Activated T-helper 1 cell treated with anti-CD3 and anti-CD28 coated beads, Interleukin-2, amount 50 U/mL, for 16 hours (primary cell): ENCODE results near the gene GOLGA6C.
"Not testable (repeated sequence)": the region's sequence is repeated elsewhere in the genome, so short reads cannot be mapped to it uniquely, and the experiment has no call there.

ENCODE experiments used
- DNase-seq, 2 donors: peaks; one replicate each; pipeline ENCODE4 v3.0.0-alpha.2; 2020; ENCODE audit warnings: low read depth in 1 of 2, low spot score in 1 of 2

GOLGA6C gene, protein sequence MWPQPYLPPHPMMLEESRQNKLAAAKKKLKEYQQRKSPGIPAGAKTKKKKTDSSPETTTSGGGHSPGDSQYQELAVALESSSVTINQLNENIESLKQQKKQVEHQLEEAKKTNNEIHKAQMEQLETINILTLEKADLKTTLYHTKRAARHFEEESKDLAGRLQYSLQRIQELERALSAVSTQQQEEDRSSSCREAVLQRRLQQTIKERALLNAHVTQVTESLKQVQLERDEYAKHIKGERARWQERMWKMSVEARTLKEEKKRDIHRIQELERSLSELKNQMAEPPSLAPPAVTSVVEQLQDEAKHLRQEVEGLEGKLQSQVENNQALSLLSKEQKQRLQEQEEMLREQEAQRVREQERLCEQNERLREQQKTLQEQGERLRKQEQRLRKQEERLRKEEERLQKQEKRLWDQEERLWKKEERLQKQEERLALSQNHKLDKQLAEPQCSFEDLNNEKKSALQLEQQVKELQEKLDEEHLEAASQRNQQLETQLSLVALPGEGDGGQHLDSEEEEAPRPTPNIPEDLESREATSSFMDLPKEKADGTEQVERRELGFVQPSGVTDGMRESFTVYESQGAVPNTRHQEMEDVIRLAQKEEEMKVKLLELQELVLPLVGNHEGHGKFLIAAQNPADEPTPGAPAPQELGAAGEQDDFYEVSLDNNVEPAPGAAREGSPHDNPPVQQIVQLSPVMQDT

DNA sequence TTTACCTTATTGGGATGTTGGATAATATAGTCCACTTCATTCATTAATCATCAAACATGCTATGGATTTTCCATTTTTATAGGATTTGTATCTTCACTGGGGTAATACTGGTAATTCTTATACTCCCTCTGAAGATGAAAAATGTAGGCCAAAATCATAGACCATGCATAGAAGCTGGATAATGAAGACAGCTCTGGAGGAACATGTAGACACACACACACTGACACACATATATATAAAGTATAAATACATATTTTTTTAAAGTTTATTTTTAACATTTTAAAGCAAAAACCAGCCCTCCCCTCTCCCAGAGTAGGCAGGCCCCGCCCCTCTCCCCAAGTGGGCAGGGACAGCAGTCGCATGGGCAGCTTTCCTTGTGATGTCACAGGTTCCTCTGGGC lies at the start of gene GOLGA6C:
Gene GOLGA6C (plus strand): TSS at position 301 of the 400 bp plus-strand sequence. CDS start 265 bp downstream, outside the sequence.
- DNase-seq = not testable (repeated sequence)

DNA sequence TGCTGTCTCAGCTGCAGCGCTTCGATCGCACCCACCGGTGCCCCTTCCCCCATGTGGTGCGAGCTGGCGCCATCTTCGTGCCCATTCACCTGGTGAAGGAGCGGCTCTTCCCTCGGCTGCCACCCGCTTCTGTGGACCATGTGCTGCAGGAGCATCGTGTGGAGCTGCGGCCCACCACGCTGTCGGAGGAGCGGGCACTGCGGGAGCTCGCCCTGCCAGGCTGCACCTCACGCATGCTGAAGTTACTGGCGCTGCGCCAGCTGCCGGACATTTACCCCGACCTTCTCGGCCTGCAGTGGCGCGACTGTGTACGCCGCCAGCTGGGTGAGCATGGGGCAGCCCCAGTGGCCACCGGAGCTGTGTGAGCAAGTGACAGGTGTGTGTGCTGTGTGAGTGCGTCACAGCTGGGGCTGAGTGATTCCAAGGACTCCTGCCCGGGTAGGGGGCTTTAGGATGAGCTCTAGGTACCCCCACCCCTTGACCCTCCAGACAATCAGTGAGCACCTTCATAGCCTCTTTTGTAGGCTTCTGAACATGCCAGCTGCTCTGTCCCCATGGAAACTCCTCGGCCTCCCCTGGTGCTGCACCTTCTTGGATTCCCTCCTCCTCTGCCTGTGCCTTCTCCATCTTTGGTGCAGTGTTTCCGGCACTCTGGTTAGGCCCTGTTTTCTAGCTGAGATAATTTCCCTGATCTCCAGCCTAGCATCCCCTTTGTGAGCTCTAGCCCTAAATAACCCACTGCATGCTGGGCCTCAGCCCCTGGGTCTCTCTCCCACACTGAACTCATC lies 49.4 kb upstream of the GOLGA6C start:
- DNase-seq = no peak

DNA sequence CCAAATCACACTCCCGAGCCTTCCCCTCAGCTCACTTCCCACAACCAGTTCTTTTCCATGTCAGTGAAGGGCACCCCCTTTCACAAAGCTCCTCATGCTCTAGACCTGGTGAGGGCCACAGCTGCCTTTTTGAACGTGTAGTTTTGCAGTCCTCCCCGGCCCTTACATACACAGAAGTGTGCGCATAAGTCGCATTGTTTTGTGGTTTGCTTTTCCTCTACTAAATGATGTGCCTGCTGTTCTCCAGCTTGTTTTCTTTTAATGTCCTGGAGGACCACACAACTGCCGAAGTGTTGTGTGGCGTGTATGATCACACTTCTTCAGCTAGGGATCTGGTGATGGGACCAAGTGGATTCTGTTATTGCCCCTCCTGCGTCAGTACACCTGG lies 48.9 kb upstream of the GOLGA6C start:
- DNase-seq = no peak

DNA sequence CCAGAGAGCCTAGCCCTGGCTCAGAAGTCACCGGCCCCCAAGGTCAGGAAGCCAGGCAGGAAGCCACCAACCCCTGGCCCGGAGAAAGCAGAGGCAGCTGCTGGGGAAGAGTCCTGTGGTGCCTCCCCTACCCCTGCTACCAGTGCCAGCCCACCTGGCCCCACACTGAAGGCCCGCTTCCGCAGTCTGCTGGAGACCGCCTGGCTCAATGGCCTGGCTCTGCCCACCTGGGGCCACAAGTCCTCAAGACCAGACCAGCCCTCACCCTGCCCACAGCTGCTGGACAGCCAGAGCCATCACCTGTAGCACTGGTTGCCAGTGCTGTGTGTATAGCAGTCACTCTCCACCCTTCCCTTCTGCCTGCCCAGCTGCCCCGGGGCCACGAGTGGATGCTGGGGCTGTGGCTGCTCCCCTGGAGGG lies 47.3 kb upstream of the GOLGA6C start:
- DNase-seq = no peak

DNA sequence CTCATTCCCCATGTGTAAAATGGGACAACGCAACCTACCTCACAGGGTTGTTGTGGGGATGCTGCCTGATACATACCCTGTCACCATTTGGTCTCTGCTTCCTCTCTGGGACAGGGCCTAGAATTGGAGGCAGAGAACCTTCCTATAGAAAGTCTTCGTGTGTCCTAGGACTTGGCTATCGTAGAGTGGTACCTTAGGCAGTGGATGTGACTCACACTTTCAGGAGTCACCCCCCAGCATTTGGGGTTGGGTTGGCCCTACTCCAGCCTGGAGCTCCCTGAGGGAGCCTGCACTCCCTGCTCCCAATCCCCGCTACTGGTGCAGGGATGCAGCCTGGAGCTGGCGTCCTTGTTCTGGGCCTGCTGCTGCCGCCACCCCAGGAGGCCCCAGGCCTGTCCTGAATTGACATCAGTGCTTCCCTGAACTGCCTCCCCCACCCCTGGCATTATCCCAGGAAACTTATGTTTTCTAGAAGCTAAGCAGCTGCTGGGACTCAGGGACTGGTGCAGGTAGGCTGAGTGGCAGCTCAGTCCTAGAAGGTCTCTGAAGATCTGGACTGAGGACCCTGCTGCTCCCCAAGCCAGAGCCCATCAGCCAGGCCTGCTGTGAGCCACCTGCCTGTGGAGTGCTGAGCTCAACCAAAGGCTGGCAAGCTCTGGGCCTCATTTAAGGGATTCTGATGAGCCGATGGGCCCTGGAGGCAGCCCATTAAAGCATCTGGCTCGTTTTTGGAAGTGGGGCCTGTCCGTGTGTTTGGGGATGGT lies 46.5 kb upstream of the GOLGA6C start:
- no peak for DNase-seq

DNA sequence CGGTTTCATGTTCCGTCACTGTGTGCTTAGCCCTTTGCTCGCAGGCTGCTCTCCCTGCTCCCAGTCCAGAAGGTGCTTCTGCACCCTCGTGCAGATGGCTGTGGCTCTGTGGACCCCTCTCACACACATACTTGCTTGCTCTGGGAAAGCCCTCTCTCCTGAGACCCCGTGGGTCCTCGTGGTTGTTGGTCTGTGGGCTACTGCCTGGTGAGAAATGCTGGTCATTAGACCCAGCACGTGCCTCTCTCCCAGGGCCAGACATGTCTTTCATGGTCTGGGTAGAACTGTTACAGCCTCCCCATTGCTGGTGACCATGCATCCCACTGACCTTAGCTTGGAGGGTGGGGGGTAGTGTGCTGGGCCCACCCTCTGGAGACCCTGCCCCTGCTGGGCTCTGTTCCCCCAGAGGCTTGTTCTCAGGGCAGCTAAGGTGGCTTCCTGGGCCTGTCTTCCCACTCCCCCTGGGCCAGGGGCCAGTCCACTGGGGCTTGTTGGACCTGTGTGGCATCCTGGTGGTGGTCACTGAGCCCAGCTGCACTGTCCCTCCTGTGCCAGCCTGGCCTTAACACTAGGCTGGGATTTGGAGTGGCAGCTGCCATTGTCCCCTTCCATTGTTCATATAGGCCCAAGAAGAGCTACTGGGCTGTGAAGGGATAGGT lies 45.8 kb upstream of the GOLGA6C start:
- DNase-seq = no peak

DNA sequence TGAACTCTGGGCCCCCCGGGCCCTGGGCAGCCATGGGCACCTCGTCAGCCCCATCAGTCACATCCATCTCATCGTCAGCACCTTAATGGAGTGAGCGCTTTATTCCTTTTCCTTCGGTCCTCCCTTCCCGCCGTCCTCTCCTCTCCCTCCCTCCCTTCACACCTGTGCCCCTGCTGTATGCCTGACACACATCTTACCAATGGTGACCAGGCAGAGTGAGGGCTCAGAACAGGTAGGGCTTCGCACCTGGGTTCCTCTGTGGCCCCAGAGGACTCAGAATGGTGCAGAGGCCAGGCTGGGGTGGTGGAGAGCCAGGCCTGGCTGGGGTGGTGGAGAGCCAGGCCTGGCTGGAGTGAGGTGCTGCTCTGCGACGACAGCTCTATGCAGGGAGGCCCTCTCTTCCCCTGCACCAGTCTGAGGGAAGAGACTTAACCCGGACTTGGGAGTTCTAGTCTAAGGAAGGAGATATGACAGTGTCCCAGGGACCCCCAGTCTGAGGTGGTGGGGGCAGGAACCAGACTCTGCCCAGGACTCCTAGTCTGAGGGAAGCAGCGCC lies 44.8 kb upstream of the GOLGA6C start:
- DNase-seq = no peak

DNA sequence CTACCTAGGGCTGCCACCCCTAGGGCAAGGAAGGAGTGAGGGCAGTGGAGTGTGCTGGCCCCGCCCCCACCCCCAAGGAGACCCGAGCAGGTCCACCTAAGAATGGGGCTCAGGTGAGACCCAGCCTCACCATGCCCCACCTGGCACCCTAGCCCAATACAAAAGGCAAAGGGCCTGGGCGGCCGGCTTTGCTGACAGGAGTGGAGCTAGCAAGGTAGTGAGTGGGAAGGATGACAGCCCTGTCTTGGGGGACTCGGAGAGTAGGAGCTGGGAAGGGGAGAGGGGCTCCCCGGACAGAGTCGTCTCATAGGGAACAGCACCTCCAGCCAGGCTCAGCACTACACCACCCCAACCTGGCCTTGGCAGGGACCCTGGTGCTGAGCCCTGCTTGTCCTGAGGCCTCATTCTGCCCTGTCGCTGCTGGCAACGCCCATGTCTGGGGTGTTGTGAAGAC lies 44.3 kb upstream of the GOLGA6C start:
- no peak for DNase-seq

DNA sequence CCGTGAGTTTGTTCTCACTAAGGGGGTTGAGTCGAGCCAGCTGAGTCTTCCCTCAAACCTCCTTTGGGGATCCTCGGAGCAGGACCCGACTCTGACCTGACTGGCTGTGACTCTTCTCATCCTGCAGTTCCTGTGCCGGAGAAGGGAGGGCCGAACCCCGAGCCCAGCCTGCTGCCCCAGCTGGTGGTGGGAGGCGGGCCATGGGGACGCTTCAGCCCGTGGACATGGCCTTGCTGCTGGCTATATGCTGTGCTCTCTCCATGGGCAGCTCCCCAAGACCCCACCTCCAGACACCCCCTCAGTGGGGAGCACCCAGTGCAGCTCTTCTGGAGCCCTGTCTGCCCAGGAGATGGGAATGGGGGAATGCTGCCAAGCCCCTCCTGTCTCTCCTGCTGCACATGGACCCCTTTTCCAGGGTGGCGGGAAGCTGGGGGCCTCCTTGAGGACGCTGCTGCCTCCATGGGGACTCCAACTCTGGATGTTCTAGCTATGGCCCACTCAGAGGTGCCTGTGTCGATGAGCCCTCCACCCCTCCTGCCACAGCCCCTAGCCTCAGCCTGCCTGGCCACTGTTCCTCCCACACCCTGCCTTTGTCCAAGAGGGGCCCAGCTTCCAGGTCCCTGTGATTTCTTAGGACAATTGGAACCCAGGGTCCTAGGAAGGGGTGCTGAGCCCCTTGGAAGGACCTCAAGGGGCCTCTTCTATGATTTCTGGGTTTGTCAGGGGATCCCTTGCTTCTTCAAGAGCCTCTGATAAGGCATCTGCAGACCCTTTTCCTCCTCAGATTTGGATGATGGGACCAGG lies 43.6 kb upstream of the GOLGA6C start:
- no peak for DNase-seq

DNA sequence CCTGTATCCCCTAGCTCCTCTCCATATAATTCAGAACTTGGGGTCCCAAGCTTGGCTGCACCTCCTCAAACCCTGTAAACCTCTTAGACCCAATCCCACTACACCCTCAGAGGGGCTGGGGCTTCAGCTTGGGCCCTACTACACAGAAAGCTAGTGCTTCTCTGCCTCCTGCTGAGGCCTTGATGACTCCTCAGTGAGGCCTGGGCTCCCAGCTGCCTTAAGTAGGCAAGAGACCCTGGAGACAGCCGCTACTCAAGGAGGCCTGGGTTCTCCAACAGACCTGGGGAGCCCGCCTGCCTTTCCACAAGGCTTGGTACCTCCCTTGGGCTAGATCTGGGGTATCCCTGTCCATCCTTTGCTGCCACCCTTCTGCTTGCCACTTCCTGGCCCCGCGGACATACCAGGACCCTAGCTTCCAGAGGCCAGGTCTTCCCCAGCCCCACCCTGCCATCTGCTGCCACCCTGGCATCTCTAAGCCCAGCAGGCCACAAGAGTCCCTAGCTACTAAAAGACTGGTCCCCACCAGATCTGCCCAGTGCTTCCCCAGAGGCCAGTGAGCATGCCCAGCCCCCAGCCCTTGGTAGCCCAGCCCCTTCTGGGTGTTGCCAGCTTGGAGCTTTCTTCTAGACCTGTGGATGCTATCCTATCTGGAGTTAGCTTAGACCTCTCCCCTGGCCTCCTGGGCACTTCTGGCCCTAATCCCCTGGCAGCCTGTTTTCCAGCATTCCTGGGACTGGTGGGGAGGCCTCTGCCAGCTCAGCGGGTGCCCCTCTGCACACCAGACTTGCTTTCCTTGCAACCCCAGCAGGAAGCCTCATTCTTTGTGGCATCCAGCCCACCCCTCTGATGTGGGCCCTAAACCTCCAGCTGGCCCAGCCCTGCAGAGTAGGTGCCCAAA lies 42.8 kb upstream of the GOLGA6C start:
- no peak for DNase-seq

DNA sequence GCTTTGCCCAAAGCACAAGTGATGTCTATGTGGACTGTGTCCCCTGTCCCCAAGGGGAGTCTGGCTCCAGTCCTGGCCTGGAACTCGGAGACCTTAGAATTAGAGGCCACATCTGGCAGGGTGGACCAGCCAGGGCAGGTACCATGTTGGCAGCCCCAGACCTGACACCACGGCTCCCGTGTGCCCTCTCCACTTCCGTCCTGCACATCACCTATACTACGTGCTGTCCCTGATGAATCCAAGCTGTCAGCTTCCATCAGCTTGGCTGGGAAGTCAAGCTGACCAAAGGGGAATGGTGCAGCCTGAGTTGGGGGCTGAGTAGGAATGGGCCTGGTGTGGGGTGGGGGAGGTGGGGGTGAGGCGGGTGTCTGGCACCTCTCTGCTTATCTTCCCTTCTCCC lies 41.1 kb upstream of the GOLGA6C start:
- DNase-seq = no peak

DNA sequence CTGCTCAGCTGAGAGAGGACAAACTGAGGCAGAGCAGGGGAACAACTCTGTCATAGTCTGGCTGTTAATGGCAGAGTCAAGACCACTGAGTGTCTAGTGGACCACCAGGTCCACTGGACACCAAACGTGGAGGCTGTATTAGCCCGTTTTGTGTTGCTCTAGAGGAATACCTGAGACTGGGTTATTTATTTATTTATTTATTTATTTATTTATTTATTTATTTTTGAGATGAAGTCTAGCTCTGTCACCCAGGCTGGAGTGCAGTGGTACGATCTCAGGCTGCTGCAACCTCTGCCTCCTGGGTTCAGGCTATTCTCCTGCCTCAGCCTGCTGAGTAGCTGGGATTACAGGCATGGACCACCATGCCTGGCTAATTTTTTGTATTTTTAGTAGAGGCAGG lies 40.6 kb upstream of the GOLGA6C start:
- DNase-seq = not testable (repeated sequence)

DNA sequence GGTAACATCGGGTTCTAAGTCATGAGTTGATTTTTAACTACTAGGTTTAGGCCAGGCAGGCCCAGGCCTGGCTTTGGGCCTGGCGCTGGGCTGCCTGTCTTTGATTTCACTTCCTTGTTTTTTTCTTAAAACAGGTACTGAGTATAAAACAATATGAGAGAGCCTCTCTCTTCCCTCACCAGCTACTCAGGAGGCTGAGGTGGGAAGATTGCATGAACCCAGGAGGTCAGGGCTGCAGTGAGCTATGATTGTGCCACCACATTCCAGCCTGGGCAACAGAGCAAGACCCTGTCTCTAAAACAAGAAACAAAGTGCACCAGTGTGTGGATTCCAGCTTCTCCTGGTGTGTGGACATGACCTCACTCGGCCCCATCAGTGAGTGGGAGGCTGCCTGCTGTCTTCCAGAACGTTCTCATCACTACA lies 38.6 kb upstream of the GOLGA6C start:
- DNase-seq = not testable (repeated sequence)

DNA sequence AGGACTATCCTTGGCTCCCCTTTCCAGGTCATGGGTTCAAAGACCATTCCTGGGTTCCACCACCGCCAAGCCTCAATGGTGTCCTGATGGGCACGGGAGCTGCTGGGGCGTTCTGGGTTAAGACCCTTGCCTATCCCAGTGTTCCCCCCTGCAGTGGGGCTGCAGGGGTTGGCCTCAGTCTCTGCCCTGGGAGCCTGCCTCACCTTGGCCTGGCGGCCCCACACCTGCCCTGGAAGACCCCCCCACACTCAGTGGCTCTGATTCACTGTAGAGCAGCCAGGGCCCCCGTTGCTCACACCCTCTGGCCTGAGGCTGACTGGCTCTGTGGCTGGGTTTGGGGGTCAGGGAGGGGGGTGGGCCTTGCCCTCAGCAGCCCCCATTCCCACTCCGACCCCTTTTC lies 34.4 kb upstream of the GOLGA6C start:
- no peak for DNase-seq

DNA sequence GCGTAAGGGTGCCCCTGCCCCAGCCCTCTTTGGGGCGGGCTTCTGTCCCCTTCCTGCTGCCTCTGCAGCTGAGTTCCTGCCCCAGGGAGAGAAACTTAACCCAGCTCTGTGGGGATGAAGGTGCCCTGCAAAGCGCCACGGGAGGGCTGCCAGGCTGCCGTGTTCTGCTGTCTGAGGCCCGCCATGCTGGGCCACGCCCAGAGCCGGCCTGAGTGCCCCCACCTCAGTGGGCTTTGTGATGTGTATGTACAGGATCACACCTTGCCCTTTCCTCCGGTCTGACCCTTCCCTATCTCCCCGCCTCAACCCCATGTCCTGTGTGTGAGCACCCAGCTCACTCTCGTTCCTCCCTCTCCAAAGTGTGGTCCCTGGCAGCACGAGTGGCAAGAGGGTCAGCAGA lies 33.9 kb upstream of the GOLGA6C start:
- no peak for DNase-seq

DNA sequence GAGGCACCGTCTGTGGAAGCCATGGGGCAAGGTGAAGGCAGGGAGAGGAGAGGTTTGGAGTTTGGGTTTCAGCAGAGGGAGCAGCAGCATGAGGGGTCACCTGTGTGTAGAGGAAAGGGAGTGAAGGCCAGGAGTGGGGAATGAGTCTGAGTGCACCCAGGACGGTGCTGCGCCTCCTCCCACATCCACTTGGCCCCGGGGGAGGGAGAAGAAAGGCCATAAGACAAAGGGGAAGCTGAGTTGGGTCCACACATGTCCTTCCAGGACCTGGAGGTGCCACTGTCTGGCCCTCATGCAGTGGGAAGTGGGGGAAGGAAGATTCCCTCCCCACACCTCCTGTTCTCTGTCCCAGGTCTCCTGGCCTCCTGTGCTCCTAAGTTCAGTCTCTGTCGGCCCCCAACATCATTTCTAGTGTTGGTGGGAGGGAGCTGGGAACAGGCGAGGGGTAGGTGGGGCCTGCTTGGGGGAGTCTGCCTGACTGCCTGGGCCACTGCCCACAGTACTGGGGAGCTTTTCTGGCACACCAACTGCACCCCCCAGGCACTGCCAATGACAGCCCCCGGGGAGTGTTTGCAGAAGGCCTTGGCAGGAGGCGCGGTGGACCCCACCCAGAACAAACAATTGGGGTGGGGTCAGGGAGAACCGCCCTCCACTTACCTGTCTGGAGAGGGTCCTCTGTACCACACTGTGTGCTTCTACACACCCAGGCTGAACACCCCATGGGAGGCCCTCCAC lies 32.9 kb upstream of the GOLGA6C start:
- DNase-seq = not testable (repeated sequence)

DNA sequence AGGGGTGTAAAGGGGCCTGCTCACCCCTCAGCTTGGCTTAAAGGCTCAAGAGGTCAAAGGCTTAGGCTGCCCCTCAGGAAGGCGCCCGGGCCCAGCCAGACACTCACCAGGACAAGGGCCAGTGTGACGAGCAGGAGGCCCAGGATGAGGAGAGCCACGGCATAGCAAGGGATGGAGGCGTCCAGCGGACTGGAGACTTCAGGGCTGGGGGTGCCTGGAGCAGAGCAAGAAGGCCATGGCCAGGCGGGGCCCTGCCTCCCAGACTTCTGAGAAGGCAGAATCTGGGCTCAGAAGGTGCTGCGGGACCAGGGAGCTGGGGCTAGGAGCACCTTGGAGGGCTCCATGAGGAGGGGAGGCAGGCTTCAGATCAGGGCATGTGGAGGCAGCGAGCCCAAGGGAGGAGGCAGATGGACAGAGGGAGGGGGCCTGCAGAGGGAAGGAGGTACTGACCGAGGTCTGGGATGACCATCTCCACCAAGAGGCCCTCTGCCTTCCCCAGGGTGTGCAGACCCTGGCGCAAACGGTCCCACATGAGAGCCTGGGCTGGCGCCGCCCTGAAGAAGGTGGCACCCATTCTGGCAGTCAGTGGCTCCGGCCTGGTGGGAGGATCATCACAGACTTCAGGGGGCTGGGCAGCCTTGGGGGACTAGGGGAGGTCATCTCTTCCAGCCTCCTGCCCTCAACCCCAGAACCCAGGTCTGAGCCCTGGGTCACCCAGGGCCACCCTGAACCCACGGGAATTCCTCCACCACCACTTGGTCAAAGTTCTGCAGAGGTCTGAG lies 32.0 kb upstream of the GOLGA6C start:
- no peak for DNase-seq
